ENCODE data around the gene WHAMM. TPM values are rescaled to one million over a fixed set of nuclear protein-coding genes. Genes with fewer than 3 reads are reported as not detected.

Gene WHAMM
- total and polyA plus RNA-seq, 2 donors (not counting 3 experiments of a cell fraction or from before 2014, with no cell fraction given), result 4.1 to 9.4 TPM

DNA sequence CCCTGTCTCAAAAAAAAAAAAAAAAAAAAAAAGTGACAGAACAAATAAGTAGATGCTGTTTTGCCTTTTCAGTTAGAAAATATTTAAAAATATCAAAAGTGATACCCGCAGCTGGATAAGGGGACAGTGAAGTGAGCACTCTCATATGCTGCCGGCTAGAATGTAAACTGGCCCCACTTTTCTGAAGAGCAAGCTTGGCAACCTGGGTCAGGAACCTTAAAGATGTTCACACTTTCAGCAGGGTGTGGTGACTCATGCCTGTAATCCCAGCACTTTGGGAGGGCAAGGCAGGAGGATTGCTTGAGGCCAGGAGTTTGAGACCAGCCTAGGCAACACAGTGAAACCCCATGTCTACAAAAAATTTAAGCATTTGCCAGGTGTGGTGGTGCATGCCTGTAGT is 20.9 kb upstream of the WHAMM start:
- Histone ChIP-seq H3K27ac (ENCODE audit: insufficient read depth, low read depth, low read length) (no peak overlapping the region), H4K20me1 (replicated peaks; ENCODE audit: control insufficient read depth, extremely low read depth, insufficient read depth, low read length) (no peaks in the 10 kb centered on the region), H3K9me3 (replicated peaks; ENCODE audit: control insufficient read depth, insufficient read depth, low read length) (no peaks in the 10 kb centered on the region), H3K4me1 (ENCODE audit: control insufficient read depth, extremely low read depth, insufficient read depth, low read length) (no peaks in the 10 kb centered on the region), H3K9ac (replicated peaks; ENCODE audit: extremely low read depth, insufficient read depth, low read length) (no peak overlapping the region), H3K9me1 (replicated peaks; ENCODE audit: control insufficient read depth, extremely low read depth, insufficient read depth, low read length) (no peaks in the 10 kb centered on the region), H3K4me3 (replicated peaks in 1 of 3; ENCODE audit: insufficient read depth in 1 of 3, low read depth in 1 of 3, low read length in 3 of 3) (no peak overlapping the region), H3K79me2 (ENCODE audit: control insufficient read depth, insufficient read depth, low read length) (no peaks in the 10 kb centered on the region), H3K4me2 (ENCODE audit: insufficient read depth, low read length) (no peak overlapping the region), H2AFZ (ENCODE audit: low read depth, low read length) (no peak overlapping the region), H3K27me3 (ENCODE audit: control insufficient read depth in 2 of 2, insufficient read depth in 2 of 2, low read length in 2 of 2) (no peaks in the 10 kb centered on the region), H3K36me3 (ENCODE audit: control insufficient read depth in 2 of 2, extremely low read depth in 1 of 2, insufficient read depth in 2 of 2, low read length in 2 of 2) (no peaks in the 10 kb centered on the region)
- CTCF ChIA-PET, result no interaction called here
- no TSS peak for BruUV-seq (replicated peaks)
- intact Hi-C loops (cut with micrococcal nuclease) (no loop called here), dilution Hi-C loops (cut with MboI; ENCODE audit: extremely low pct_ligation_motif_present, low sequenced_read_pairs) (no loop called here)
- no peak for TF ChIP-seq POLR2A (IDR thresholded peaks at IDR 0.05; ENCODE audit: low read depth, low read length)
- TF ChIP-seq, protein P1, sequence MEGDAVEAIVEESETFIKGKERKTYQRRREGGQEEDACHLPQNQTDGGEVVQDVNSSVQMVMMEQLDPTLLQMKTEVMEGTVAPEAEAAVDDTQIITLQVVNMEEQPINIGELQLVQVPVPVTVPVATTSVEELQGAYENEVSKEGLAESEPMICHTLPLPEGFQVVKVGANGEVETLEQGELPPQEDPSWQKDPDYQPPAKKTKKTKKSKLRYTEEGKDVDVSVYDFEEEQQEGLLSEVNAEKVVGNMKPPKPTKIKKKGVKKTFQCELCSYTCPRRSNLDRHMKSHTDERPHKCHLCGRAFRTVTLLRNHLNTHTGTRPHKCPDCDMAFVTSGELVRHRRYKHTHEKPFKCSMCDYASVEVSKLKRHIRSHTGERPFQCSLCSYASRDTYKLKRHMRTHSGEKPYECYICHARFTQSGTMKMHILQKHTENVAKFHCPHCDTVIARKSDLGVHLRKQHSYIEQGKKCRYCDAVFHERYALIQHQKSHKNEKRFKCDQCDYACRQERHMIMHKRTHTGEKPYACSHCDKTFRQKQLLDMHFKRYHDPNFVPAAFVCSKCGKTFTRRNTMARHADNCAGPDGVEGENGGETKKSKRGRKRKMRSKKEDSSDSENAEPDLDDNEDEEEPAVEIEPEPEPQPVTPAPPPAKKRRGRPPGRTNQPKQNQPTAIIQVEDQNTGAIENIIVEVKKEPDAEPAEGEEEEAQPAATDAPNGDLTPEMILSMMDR (IDR thresholded peaks at IDR 0.05; ENCODE audit: extremely low read depth in 1 of 2, insufficient read depth in 1 of 2, low read depth in 1 of 2, low read length in 2 of 2), result no peak
- no peak for TF ChIP-seq MAX (IDR thresholded peaks at IDR 0.05; ENCODE audit: insufficient read depth, insufficient read length)
- no peak for TF ChIP-seq EZH2 (IDR thresholded peaks at IDR 0.05; ENCODE audit: borderline replicate concordance, low read depth, low read length, severe bottlenecking)
- no peak for TF ChIP-seq MYC (IDR thresholded peaks at IDR 0.05; ENCODE audit: low read depth, low read length)
- TF ChIP-seq JUN (IDR thresholded peaks at IDR 0.05; ENCODE audit: borderline replicate concordance, insufficient read depth, insufficient read length, low read depth), result no peak
- TF ChIP-seq POLR2AphosphoS5 (IDR thresholded peaks at IDR 0.05; ENCODE audit: insufficient read depth, low read depth, low read length), result no peak
- no peak for TF ChIP-seq GATA2 (IDR thresholded peaks at IDR 0.05; ENCODE audit: insufficient read depth, insufficient read length, low read depth, low read length)
- no peak for TF ChIP-seq FOS (IDR thresholded peaks at IDR 0.05; ENCODE audit: borderline replicate concordance, insufficient read depth, low read length)
- POLR2A ChIA-PET, result interaction anchor here (0.7 kb wide), 1 partner anchor 203 kb away, joined by 3 read pairs; no protein-coding TSS in a partner anchor
- no peak for DNase-seq (ENCODE audit: low read depth, low spot score)
- no peak for FAIRE-seq
